ENCODE results near the gene METTL1.

Gene METTL1

DNA sequence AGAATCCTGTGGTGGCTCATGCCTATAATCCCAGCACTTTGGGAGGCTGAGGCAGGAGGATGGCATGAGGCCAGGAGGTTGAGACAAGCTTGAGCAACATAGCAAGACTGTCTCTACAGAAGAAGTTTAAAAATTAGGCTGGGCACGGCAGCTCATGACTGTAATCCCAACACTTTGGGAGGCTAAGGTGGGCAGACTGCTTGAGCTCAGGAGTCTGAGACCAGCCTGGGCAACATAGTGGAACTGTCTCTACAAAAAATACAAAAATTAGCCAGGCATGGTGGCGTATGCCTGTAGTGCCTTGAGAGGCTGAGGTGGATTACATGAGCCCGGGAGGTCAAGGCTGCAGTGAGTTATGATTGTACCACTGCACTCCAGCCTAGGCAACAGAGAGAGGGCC is 4.0 kb downstream of the METTL1 start:
- no peak for DNase-seq (ENCODE audit: low read depth in 3 of 3)

DNA sequence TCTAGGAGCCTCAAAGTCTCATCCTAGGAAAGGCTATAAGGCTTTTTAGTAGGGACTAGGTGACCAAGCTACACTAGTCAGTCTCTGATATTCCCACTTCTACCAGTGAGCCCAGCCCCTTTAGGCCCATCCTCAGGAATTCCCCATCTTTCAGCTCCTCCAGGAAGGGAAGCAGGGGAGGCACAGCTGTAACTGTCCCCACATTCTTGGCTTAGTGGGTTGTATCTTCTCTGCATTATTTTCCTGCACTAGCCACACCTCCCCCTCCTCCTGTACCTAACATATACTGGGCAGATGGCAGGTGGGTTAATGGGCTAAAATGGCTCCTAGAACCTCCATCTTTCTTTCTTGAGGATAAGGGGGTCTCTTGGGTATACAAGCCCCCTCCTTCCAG is 4.6 kb downstream of the METTL1 start:
- DNase-seq (ENCODE audit: low read depth in 3 of 3), result no peak

DNA sequence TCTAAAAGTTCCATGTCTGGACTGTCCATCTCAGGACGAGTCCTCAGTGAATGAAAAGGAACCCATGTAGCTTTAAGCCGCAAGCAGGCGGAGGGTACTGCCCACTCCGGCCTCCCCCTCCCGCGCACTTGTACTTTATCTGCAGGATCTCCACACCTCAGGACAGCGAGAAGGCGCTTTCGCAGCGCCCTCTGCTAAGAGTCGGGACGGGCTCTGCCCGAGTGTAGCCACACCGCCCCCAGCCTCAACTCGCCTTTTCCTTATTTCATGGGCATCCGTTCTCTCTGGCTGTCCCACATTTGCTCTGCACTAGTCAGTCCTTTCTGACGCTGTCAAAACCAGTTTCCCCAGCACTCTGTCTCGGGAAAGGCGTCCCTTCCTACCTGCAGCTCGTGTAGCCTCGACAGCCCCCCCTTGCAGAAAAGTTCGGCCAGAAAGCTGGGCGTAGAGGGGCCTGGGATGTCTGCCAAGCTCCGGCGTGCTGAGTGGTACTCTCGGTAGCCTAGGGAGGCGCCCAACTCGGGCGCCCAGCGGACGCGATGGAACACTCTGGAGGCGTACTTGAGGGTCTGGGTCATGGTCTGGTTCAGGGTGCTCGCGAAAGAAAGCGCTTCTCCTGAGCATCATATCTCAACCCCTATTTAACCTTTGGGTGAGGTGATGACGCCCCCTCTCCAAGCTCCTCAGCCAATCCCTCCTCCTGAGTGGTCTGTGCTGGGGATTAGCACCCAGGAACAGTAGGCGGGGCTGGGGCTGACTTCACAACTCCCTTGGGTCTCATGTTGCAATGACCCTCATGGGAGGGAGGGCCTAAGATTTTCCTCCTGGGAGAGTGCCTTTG is 5.2 kb downstream of the METTL1 start, which contains the start of gene CYP27B1:
Gene CYP27B1 (minus strand): TSS at position 615 of the 841 bp plus-strand sequence. CDS start 37 bp downstream, at position 578.
- no peak for DNase-seq (ENCODE audit: low read depth in 3 of 3)

DNA sequence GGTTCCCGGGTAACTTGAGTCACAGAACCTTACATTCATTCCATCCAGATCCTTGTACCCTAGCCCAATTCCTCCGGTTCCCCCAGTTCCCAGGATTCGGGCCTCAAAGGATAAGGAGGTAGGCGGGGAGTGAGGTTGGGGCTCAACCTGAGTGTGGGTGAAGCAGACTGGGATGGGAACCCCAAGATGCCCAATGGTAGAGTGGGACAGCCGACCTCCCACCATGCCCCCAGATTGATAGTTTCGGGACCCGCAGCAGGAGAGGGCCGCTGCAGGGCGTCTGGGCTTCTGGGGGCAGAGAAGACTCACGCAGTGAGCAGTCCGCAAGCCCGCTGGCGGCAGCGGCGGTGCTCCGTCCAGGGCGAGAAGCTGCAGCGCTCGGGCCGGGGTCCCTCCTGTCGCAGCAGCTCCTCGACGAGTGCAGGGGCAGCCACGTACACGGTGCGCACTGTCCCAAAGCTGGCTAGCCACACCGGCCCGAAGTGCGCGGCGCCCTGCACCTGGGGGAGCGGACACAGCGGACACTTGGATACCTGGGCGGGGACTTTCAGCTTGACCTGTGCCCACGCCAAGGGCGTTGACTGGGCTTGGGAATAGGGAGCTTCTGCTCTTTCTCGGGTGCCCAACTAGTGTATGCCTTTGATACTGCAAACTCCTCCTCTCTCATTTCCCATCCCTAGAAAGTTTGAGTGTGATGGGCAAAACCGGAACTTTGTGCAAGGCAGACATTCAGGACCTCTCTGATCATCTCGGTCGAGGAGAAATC is 6.0 kb downstream of the METTL1 start:
- no peak for DNase-seq (ENCODE audit: low read depth in 3 of 3)

DNA sequence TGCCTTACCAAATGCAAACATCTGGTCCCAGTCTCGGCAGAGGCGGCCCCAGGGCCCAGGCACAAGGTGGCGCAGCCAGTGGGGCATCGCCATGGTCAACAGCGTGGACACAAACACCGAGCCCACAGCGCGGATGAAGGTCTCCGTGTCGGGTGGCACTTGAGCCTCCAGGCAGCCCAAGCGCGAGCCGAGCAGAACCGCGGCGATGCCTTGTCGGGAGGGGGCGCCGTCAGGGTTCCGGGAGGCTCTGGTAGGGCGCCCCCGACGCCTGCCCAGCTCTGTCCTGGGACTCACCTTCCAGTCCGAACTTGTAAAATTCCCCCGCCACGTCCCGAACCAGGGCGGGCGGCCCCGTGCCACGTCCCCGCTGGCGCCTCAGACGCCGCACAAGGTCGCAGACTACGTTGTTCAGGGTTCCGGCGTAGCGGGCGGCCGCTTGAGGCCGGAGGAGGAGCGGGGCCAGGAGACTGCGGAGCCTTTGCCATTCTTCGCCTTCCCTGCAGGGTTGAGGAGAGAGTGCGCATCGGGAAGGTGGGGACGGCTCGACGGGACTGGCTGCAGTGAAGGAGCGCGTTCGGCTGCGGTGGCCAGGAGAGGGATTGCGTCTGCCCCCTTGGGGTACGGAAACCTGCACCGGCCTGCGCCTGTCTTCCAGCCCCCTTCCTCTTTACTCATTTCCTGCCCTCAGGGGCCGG is 6.8 kb downstream of the METTL1 start:
- no peak for DNase-seq (ENCODE audit: low read depth in 3 of 3)

DNA sequence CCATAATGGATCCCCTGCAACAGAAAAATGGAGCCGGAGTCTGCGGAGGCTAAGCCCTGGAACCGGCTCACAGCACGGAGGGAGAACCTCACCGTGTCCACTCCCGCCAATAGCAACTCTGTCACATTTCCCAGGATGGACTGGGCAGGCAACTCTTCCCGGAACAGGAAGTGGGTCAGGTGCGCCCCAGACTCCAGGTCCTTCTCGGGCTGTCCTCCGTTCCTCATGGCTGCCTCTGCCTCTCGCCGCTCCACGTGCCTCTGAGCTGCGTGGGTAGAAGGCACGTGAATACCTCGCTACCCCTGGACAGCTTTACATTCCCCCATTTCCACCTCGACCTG is 7.3 kb downstream of the METTL1 start:
- no peak for DNase-seq (ENCODE audit: low read depth in 3 of 3)

DNA sequence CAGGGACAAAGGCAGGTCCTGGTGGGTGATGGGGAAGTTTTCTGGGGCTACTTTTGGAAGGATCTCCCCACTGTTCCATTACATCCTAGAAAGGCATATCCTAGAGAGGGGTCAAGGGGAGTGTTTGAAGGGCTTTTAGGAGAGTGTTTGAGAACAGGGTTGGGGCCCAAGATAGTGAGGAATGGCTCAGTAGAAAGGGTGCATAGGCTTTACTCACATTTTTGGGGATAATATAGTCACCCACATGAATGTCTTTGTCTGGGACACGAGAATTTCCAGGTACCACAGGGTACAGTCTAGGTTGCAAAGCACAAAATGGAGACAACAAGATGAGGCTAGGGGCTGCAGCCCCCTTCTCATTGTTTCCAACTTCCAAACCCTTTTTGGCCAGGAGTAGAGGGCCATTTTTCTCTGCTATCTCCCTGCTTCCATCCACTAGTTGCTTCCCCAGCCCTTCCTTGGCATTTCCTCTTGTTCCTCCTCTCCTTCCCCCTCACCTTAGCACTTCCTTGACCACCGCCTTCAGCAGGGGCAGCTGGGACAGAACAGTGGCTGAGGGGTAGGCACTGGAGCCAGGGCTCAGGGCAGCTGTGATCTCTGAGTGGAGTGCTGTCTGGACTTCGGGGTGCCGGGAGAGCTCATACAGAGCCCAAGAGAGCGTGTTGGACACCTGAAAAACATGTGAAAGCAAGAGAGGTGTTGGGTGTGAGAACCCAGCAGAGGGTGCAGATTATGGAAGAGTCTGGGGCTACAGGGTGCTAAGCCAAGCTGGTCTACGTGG is 7.8 kb downstream of the METTL1 start:
- DNase-seq (ENCODE audit: low read depth in 3 of 3), result no peak

DNA sequence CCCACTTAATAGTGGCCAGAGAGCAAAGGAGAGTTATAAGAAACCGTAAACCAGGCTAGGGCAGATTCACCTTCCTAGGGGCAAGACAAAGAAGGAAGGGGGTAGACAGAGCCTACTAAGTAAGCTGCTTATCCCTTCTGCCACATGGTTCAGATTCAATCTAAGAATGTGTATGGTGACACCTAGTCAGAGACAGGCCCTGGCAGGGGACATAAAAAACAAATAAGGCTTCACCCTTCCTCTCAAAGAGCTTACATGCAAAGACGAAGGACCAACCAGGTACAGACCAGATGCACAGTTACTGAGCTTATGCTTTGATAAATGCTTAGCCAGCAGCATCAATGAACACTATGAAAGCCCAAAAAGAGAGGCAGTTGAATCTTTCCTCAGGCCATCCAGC is 9.4 kb downstream of the METTL1 start:
- DNase-seq (ENCODE audit: low read depth in 3 of 3), result no peak

DNA sequence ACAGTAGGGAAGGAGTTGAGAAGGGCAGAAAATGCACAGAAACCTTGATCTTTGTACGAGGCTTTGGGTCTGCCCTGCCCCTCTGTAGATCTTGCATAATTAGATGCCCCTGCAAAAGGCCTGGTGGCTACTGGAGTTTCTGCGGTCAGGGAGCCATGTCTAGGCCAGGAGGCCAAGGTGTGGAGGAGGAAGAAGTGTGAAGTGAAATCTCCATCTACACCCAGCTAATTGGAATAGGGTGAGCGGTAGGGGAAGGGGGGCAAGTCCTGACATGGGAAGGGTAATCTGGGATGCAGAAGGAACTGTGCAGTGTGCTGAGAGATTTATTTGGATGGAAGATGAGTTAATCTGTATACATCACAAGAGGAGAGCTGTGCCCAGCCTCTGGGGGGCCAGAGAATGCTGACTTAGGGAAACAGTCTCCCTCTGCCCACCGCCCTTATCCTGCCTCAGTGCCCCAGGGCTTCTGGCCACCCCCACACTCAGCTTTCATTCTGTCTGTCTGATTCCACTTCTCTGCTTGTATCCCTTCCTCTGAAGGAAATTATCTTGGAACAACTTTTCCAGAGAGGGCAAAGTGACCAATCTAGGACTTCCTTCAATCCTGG is 10.4 kb downstream of the METTL1 start:
- DNase-seq (ENCODE audit: low read depth in 3 of 3), result no peak

DNA sequence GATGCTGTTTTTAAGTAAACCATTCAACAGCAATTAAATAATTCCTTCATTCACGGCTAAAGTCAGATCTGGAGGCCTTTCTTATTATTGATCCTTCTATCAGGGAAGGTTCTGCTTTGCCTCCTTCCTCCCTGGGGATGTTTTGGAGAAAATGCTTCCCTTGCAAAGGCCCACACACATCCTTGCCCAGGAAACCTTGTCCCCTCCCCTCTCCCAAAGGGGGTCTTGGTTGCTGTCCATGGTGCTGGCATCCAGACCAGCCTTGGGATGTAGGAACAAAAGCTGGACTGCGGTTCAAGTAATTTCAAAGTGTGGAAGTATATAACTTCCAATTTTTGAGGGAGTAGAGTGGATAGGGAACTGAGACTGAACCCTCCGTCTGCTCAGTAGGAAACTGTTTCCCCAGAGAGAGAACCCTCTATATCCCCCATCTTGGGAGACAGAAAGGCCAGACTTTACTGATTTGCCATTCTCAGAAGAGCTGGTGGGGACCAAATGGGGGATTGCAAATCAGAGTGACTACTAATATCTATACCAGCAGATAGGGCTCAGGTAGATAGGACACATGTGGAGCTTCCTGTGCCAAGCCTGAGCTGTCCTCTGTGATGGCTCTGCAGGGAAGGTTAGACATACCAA is 11.4 kb downstream of the METTL1 start:
- no peak for DNase-seq (ENCODE audit: low read depth in 3 of 3)

DNA sequence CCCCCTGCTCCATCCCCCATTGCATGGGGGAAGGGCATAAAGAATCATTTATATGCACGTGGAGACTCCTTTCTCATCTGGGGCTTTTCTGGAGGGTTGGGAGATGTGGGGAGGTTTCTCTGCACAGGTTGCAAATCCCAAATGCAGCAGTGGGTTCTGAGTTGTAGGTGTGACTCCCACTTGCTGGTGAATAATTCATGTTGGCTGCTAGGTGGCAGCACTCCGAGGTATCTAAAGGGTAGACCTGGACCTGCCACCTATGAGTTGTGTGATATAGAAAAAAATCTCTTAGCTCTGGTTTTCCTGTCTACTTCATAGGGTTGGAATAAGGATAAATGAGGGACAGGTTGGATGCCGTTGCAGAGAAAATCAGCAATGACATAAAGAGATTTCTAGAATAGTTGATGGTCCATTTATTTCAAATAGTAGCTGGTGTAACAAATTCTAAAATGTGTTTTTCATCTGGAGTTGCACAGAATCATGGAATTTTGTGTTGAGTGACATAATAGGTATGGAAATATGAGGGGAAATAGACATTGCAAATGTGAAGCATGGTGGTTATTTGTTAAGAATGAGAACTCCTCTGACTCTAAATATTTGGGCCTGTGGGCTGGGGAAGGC is 12.4 kb downstream of the METTL1 start:
- DNase-seq (ENCODE audit: low read depth in 3 of 3), result no peak

DNA sequence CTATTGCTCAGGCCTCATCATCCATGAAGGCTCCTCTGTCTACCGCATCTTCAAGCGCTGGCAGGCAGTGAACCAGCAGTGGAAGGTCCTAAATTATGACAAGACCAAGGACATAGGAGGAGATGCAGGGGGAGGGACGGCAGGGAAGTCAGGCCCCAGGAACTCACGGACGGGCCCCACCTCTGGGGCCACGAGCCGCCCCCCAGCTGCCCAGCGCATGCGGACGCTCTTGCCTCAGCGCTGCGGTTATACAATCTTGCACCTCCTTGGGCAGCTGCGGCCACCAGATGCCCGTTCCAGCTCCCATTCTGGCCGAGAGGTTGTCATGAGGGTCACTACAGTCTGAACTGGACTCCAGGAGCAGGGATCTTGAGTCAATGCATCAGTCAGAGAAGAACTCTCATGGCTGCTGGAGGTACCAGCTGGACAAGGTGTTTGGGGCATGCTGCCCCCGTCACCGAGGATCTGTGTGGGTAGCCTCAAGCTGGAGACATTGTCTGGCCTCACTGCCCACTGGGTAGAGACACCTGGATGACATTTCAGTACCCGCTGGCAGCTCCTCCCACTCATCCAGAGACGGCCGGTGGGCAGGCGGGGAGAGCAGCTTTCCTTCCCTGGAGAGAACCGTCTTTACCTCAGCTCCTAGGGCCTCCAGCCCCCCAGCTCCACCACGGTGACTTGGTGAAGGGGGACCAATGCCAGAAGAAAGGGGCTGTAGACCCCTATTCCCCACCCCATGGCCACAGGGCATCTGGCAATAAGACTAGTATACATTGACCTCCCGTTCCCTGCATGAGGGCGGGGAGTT is 13.1 kb downstream of the METTL1 start:
- no peak for DNase-seq (ENCODE audit: low read depth in 3 of 3)

DNA sequence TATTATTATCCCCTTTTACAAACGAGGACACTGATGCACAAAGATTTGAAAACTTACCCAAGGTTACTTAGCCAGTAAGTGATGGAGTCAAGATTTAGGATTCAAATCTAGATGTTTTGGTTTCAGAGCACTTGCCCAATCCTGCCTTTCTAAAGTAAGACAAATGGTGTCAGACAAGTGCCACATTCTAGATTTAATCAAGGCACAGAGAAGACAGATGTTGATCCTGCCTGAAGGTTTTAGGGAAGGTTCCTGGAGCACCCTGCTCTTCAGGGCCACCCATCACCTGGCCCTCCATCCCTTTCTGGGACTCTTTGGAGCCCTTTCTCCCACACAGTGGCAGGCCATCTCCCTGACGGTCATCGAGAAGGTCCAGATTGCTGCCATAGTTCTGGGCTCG is 14.1 kb downstream of the METTL1 start:
- DNase-seq (ENCODE audit: low read depth in 3 of 3), result no peak

DNA sequence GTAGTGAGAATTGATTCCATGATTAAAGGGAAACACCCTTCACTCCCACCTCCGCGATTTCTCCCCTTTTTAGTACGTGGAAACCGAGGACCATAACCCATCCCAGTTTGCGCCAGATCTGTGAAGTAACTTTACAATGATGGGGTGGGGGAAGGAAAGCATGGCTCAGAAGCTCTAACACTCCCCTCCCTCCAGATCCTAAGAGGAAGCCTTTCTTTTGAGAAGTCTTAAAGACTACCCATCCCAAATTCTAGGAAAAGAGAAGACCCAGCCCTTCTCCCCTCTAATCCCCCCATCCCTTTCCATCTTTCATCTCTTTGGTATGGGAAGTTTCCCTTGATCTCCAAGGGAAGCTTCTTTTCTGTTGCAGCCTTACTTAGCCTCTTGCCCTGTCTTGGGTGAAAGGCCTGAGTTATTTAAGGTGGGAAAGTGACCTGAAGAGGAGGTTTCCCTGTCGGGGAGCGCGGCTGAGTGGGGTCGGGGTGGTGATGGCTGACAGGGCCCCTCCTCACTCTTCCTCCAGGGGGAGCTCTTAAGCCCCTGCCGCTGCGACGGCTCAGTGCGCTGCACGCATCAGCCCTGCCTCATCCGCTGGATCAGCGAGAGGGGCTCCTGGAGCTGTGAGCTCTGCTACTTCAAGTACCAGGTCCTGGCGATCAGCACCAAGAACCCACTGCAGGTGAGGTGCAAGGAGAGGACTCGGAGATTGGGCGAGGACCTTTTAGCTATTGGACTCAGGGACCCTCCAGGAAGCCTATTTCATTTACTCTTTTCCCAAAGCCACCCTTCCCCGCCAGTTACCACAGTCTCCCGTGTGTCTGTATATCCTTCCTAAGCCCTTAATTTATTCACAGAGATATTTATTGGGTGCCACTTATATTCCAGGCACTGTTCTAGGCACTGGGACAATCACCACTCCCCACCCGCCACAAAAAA is 15.2 kb downstream of the METTL1 start:
- peak in 1 of 3 experiments; percentile 55 for DNase-seq (ENCODE audit: low read depth in 3 of 3)

DNA sequence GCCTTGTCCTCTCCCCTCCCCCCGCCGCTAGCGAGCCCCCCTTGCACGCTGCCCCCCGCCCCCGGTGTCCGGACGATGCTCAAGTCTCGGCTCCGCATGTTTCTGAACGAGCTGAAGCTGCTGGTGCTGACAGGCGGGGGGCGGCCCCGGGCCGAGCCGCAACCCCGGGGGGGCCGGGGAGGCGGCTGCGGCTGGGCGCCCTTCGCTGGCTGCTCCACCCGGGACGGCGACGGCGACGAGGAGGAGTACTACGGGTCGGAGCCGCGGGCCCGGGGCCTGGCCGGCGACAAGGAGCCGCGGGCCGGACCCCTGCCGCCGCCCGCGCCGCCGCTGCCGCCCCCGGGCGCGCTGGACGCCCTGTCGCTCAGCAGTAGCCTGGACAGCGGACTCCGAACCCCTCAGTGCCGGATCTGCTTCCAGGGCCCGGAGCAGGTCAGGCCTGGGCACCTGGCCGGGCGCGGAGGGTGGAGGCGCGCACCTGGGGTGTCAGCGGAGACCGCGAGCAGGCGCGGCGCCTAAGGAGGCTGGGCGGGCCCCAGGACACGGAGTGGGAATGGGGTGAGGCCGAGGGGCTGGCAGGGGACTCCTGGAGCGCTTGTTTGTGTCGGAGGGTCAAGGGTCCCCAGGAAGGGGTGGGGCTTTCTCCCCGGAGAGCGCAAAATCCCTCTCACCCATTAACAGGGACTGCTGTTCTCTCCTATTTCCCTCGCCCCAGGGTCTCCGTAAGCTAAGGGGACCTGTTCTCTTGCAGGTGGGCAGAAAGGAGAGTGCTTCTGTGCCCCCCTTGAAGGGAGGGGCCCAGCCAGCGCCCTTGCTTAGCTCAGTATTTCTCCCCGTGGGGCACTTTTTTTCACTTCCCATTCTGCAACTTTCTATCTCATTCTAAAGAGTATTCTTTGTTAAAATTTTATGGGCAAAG is 16.2 kb downstream of the METTL1 start:
- DNase-seq (ENCODE audit: low read depth in 3 of 3), result no peak

DNA sequence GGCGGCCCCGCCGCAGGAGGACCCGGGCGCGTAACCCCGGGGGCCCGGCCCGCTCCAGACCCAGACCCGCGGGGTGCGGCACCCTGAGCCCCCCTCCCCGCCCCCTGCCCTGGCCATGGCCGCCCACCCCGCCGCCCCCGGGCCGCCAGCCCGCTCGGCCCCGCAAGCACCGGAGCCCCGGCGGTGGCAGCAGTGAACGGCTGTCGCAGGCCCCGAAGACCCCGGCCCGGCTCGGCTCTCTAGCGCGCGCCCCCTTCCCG is 16.8 kb downstream of the METTL1 start:
- DNase-seq (ENCODE audit: low read depth in 3 of 3), result no peak

DNA sequence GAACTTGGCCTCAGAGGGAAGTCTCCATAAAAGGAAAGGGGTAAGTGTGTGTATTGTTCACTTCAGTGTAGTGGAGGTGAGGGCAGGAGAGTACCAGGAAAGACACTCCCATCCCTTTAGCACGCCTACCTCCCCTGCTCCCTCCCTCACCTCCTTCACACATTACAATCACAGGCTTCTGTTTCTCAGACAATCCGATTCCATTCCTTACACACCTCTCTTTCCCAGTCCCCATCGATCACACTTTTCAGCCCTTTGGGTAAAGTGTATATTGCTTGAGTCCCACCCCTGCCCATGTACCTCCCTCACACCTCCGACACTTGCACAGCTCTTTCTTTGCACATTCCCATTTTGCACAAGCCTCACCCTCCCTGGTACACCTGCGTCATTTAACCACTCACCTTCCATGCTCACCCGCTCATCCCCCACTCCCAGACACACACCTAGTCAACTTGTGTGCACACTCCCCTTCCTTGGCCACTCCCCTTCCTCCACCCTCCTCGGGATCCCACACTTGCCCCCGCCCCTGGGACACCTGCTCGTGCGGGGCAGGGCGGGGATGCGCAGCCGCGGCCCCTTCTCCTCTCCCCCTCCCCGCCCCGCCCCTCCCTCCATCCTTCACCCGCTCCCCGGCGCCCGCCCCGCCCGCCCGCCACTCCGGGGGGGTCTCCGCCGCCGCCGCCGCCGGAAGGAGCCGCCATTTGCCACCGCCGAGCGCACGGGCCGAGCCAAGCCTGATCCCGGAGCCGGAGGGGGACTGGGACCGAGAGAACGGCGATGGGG is 17.3 kb downstream of the METTL1 start, which contains the start of gene MARCHF9:
Gene MARCHF9 (plus strand): TSS at position 693 of the 783 bp plus-strand sequence. CDS start 426 bp downstream, outside the sequence.
- peak; percentile 66 to 77 (median 75) for DNase-seq (ENCODE audit: low read depth in 3 of 3)

All from stimulated activated CD4-positive, alpha-beta T cell treated with anti-CD3 and anti-CD28 coated beads, TNF-alpha, amount 100 ng/mL, for 4 hours (primary cell).